ENCODE results near the gene GSTK1.

DNA sequence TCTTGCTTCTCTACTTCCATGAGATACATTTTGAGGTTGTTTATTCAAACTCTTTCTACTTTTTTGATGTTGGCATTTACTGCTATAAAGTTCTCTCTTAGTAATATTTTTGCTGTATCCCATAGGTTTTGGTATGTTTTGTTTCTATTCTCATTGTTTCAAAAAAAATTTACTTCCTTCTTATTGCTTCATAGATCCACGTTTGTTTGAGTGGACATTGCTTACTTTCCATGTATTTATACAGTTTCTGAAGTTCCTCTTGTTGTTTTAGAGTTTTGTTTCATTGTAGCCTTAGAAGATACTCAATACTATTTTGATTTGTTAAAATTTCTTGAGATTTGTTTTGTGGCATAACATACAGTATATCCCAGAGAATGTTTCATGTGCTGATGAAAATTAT lies 27.7 kb upstream of the GSTK1 start:
- TF ChIP-seq, protein P1, sequence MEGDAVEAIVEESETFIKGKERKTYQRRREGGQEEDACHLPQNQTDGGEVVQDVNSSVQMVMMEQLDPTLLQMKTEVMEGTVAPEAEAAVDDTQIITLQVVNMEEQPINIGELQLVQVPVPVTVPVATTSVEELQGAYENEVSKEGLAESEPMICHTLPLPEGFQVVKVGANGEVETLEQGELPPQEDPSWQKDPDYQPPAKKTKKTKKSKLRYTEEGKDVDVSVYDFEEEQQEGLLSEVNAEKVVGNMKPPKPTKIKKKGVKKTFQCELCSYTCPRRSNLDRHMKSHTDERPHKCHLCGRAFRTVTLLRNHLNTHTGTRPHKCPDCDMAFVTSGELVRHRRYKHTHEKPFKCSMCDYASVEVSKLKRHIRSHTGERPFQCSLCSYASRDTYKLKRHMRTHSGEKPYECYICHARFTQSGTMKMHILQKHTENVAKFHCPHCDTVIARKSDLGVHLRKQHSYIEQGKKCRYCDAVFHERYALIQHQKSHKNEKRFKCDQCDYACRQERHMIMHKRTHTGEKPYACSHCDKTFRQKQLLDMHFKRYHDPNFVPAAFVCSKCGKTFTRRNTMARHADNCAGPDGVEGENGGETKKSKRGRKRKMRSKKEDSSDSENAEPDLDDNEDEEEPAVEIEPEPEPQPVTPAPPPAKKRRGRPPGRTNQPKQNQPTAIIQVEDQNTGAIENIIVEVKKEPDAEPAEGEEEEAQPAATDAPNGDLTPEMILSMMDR (IDR thresholded peaks at IDR 0.05; ENCODE audit: low read depth, low read length, missing input control), result no peak
- TF ChIP-seq YY1 (IDR thresholded peaks at IDR 0.05) (no peak), SP1 (IDR thresholded peaks at IDR 0.05) (no peak), JUND (IDR thresholded peaks at IDR 0.05) (no peak), RAD21 (IDR thresholded peaks at IDR 0.05) (no peak), TAF1 (conservative IDR thresholded peaks at IDR 0.05) (no peak), GABPA (IDR thresholded peaks at IDR 0.05 in 1 of 2, conservative IDR thresholded peaks at IDR 0.05 in 1 of 2) (no peak)
- TF ChIP-seq, protein P2, sequence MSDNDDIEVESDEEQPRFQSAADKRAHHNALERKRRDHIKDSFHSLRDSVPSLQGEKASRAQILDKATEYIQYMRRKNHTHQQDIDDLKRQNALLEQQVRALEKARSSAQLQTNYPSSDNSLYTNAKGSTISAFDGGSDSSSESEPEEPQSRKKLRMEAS (IDR thresholded peaks at IDR 0.05), result no peak
- TF ChIP-seq, protein P3, sequence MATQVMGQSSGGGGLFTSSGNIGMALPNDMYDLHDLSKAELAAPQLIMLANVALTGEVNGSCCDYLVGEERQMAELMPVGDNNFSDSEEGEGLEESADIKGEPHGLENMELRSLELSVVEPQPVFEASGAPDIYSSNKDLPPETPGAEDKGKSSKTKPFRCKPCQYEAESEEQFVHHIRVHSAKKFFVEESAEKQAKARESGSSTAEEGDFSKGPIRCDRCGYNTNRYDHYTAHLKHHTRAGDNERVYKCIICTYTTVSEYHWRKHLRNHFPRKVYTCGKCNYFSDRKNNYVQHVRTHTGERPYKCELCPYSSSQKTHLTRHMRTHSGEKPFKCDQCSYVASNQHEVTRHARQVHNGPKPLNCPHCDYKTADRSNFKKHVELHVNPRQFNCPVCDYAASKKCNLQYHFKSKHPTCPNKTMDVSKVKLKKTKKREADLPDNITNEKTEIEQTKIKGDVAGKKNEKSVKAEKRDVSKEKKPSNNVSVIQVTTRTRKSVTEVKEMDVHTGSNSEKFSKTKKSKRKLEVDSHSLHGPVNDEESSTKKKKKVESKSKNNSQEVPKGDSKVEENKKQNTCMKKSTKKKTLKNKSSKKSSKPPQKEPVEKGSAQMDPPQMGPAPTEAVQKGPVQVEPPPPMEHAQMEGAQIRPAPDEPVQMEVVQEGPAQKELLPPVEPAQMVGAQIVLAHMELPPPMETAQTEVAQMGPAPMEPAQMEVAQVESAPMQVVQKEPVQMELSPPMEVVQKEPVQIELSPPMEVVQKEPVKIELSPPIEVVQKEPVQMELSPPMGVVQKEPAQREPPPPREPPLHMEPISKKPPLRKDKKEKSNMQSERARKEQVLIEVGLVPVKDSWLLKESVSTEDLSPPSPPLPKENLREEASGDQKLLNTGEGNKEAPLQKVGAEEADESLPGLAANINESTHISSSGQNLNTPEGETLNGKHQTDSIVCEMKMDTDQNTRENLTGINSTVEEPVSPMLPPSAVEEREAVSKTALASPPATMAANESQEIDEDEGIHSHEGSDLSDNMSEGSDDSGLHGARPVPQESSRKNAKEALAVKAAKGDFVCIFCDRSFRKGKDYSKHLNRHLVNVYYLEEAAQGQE (IDR thresholded peaks at IDR 0.05), result no peak
- TF ChIP-seq, protein P4, sequence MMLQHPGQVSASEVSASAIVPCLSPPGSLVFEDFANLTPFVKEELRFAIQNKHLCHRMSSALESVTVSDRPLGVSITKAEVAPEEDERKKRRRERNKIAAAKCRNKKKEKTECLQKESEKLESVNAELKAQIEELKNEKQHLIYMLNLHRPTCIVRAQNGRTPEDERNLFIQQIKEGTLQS (IDR thresholded peaks at IDR 0.05), result no peak
